ENCODE data around the gene EIF3A.
"Not testable (repeated sequence)": the region's sequence is repeated elsewhere in the genome, so short reads cannot be mapped to it uniquely, and the experiment has no call there.

The EIF3A gene

DNA sequence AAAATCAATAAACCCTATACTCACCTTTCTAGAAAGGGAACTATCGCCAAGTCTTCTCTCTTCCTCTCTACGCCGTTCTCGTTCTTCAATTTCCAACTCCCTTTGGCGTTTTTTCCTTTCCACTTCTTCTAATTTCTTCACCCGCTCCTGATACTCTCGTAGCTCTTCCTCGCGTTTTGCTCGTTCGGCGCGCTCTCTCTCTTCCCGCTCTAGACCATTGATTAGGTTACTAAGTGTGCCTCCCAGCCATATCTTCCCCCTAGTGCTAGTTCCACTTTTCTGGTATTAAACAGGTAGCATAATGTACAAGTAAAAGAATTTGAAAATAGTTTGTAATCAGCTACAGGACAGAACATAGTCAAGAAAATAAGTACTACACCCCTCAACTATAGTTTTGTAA, 30.8 kb downstream of the EIF3A start:
- DNase-seq: no peak

DNA sequence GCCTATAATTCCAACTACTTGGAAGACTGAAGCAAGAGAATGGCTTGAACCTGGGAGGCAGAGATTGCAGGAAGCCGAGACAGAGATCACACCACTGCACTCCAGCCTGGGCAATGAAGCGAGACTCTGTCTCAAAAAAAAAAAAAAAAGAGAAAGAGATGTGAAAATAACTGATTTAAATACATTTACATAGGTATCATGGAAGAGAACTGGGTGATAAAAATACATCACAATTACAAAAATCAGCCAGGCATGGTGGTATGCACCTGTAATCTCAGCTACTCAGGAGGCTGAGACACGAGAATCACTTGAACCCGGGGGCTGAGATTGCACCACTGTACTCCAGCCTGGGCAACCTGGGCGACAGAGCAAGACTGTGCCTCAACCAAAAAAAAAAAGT, 31.3 kb downstream of the EIF3A start:
- DNase-seq: no peak

DNA sequence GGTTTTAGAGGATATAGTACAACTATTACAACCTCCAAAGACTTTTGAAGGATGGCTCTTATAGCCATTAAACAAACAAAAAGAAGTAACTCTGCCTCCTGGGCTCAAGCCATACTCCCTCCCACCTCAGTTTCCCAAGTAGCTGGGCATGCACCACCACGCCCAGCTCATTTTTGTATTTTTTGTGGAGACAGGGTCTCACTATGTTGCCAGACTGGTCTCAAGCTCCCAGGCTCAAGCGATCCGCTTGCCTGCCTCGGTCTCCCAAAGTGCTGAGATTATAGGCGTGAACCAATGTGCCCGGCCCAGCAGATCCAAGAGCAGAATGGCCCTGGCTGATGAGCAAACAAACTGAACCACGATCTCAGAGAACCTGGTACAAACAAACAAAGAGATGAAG, 35.1 kb downstream of the EIF3A start:
- no peak for DNase-seq

DNA sequence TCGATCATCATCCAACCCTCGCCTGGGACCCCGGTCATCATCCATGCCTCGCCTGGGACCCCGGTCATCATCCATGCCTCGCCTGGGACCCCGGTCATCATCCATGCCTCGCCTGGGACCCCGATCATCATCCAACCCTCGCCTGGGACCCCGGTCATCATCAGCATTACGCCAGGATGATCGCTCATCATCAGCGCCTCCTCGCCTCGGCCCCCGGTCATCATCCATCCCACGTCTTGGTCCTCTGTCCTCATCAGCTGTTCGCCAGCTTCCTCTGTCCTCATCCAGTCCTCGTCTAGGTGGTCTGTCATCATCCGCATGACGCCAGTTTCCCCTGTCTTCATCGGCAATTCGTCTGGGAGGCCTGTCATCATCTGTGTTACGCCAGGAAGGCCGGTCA, 38.4 kb downstream of the EIF3A start:
- no peak for DNase-seq

DNA sequence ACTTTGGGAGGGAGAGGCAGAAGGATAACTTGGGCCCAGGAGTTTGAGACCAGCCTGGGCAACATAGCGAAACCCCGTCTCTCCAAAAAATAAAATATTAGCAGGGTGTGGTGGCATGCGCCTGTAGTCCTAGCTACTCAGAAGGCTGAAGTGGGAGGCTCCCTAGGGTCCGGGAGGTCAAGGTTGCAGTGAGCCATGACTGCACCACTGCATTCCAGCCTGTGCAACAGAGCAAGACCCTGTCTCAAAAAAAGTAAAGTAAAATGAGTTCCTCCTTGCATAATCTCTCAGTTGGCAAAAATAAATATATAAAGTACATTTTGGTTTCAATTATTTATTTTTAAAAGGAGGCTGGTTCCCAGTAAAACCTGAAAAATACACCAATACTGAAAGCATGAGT, 39.3 kb downstream of the EIF3A start:
- no peak for DNase-seq

DNA sequence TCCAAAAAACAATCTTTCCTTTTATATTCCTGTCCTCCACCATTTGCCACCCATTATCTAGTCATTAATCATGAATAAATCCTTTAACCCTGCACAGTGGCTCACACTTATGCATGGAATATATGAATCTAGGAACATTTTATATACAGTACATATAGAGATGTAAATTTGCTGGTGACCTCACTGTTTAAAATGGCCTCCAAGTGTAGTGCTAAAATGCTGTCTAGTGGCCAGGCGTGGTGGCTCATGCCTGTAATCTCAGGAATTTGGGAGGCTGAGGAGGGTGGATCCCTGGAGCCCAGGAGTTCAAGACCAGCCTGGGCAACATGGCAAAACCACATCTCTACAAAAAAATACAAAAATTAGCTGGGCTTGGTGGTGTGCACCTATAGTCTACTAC, 41.5 kb downstream of the EIF3A start:
- no peak for DNase-seq

DNA sequence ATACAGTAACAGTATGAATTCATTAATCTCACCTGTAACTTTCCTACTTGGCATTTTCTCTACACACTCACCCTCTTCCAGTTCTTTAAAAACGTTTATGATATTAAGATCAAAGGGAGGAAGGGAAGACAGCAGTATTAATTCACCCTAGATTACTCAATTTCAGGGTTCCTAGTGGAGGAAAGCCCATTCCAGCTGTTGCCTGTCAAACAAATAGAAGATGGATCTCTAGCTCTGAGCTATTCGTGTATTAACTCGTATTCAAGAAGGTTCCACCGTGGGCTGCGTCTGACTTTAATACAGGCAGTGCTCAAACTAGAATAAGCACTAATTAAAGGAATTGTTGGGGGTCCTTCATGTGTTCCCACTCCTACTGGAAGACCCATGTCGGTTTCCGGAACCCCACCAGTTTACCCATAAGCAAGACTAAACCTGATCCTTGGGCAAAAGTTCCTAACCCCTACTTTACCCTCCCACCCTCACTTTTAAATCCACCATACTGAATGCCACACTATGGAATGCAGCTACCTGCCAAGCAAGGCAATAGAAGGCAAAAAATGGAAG, 49.0 kb downstream of the EIF3A start:
- DNase-seq: no peak

DNA sequence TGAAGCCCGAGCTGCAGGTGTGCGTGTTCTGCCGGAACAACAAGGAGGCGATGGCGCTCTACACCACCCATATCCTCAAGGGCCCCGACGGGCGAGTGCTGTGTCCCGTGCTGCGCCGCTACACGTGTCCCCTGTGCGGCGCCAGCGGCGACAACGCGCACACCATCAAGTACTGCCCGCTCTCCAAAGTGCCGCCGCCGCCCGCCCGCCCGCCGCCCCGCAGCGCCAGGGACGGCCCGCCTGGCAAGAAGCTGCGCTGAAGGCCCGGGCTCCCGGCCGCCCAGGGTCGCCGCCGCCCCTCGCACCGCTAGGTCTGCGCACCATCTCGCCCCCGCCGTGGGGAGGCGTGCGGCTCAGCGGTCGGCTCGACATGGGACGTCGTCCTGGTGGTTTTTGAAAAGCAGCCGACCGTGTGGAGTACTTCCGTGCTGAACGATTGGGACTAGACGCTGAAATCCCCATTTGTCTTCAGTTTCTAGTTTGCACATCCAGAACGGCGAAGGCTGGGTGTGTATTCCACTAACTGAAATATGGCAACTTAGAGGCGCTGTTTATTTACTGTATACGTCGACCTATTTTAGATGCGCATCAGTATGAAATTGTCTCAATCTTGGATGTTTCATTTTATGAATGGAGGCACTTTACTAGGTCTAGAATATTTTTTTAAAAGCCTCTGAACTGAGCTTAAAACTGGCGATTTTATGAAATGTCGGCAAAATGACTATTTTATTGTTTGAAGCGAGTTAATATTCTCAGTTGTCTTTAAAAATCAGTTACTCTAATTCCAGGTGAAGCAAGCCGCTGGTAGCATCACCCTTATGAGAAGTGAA, 50.0 kb downstream of the EIF3A start:
- peak; percentile 77 for DNase-seq

DNA sequence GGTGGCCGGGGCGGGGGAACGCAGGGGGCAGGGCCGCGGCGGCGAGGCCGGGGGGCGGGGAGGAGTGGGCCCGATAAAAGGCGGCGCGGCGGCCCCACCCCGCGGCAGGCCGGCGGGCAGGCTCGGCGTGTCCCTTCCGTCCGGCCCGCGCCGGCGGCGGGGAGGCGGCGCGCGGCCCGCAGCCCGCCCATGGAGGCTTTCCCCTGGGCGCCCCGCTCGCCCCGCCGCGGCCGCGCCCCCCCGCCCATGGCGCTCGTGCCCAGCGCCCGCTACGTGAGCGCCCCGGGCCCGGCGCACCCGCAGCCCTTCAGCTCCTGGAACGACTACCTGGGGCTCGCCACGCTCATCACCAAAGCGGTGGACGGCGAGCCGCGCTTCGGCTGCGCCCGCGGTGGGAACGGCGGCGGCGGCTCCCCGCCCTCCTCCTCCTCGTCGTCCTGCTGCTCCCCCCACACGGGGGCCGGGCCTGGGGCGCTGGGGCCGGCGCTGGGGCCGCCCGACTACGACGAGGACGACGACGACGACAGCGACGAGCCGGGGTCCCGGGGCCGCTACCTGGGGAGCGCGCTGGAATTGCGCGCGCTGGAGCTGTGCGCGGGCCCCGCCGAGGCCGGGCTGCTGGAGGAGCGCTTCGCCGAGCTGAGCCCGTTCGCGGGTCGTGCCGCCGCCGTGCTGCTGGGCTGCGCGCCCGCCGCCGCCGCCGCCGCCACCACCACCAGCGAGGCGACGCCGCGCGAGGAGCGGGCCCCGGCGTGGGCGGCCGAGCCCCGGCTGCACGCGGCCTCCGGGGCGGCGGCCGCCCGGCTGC, 50.8 kb downstream of the EIF3A start, which contains the start of gene NANOS1:
Gene NANOS1, plus strand, starts transcription at position 102 of the 808 bp plus-strand sequence. Its CDS starts 88 bp downstream, at position 190.
- peak; percentile 67 for DNase-seq

DNA sequence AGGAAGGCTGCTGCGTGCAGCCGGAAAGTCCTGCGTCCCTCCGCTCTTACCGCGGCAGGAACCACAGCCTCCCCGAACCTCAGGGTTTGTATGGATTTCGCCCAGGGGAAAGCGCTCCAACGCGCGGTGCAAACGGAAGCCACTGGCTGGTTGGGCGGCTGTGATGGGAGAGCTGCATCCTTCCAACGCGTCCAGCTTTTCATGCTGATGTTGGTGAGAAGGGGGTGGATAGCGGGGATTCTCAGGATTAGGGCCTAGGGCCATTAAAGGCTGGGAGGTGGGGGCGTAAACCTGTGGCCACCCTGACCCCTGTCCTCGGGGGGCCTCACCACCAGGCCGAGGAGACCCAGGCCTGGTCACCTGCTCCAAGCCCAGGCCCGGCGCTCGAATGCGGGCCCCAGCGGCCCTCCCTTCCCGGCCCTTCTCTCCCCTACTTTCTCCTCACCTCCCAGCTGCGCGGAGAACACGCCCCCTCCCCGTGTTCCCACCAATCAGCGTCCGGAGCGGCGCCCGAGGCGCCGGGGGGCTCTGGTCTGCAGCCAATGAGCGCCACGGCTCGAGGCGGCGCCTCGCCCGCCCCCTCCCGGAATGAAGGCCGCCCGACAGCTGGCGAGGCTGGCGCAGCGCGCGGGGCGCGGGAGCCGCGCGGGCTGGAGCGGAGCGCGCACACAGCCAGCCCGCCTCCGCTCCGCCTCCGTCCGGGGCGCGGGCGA, 51.6 kb downstream of the EIF3A start:
- peak; percentile 98 for DNase-seq

DNA sequence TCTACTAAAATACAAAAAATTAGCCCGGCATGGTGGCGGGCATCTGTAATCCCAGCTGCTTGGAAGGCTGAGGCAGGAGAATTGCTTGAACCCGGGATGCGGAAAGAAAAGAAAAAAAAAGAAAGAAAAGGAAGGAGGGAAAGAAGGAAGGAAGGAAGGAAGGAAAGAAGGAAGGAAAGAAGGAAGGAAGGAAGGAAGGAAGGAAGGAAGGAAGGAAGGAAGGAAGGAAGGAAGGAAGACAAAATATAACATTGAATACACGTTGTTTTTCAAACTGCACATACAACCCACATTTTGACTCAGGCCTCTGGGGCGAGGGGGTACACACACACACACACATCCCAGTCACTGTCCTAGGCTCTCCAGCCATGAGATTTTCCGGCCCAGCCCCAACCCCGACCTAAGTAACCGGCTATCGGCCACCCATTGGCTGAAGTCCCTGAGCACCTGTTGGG, 52.1 kb downstream of the EIF3A start:
- not testable (repeated sequence) for DNase-seq

DNA sequence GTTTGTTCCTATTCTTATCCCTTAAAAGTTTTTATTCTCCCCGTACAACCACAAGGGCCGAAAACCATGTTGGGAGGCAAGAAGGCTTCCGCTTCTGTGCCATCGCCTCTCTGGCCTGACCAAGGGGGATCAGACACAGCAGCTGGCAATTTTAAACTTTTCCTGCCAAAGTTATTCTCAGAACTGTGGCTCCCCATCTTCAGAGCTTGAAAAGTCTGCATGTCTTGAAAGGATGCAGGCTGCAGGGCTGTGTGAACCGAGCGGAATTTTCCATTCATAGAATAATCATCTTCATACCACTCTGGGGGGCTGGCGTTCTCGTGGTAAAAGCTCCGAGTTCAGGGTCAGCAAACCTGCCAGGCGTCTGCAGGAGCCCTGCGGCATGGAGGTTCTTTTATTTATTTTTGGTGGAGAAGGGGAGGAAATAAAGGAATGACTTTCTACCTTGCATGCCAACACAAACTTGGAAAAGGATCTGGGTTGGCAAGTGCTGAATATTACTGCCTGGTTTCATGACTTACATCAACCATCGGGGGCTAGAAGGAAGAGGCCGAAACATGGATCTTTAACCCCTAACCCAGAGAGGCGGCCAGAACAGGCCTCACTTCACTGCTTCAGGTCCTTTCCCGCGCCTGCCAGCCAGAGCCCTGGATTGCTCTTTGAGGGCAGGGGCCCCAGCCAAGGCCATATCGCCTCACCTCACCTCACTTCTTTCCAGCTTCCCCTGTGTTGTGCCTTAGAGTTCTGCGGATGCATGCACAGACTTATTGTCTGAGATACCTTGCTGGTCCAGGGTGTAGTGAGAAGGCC, 54.1 kb downstream of the EIF3A start:
- no peak for DNase-seq

DNA sequence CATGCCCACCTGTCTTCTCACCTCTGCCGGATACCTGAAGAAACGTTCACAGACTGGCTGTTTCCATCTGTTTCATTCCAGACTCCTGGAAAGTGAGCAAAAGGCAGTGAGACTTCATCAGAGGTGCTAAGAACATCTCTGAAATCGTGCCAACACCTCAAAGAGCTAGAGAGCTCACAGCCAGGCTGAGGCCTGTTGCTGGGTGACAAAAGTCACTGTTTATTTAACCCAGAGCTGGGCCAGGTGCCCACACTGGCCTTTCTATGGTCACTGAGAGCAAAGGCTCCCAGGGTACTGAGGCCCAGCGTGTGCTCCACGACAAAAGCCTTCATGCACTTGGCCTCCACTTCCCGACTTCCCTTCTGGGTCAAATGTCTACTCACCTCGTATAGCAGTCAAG, 54.8 kb downstream of the EIF3A start:
- no peak for DNase-seq

DNA sequence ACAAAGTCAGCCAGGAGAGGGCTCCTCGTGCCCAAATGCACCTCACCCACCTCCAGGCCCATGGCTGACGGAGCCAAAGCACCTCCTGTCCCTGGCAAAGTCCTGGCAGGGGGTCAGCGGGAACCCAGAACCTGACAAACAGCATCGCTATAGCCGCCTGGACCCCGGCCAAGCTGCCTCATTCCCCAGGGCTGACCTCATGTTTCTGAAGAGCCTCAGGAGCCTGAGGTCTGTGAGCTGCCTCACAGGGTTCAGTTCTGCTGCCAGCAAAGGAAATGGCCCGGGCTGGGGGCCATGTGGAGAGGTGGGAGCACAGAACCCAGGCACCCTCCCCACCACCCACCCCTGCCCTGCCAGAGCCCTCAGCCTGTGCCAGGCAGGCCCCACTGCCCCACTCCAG, 55.3 kb downstream of the EIF3A start:
- DNase-seq: no peak

DNA sequence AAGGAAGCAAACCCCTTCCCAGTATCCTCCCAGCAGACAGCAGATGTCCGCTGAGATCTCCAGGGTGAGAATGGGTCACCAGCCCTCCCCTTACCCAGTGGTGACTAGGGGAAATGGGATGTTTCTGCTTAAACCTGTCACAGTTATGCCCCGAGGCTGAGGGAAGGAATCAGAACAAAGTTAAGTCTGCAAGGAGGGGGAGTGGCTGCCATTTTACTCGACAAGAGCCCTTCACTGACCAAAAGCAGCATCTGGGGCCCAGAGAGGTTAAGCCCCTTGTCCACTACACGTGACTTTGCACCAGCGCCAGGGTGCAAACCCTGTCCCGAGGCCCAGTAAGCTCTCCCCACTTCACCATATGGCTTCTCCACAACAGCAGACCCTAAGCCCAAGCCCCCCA, 55.7 kb downstream of the EIF3A start:
- no peak for DNase-seq

DNA sequence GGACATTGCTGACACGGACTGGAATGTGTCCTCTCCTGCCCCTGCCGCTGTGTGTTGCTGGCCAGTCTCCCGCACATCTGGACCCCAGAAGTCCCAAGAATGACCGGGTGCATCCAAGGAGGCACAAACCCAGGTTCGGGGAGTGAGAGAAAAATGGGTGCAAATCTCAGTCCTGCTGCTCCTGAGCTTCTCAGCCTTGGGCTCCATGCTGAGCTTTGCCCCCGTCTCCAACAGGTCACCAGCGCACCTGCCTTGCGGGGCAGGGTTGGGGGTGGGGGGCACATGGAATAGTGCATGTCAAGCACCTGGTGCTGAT, 57.1 kb downstream of the EIF3A start:
- no peak for DNase-seq

DNA sequence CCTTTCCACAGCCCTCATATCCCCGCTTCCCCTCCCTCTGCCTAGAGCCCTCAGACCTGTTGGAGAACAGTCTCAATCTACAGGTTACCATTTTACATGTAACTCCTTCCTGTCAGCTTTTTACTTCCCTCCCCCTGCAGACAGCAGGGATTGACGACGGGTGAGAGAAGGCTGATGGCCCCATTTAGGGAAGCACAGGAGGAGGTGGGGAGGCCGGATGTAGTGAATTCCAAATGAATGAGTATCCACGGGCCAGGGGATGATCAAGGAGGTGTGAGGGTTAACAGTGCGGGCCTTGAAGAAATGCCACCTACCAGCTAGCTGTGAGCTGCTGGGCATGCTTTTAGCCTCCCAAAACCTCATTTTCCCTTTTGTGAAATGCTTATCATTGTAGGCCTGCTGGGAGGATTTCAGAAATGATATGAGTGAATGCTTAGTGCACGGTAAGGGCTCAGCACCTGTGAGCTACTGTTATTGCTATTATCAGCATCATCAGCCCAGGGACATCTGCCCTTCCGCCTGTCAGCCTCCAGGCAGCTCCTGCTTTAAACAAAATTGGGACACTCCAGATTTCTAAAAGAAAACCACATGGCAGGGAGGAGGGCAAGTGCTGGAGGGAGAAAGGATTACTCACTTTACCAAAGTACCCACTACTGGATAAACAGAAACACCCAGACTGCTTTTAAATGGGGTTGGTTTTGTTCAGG, 57.6 kb downstream of the EIF3A start:
- DNase-seq: no peak

DNA sequence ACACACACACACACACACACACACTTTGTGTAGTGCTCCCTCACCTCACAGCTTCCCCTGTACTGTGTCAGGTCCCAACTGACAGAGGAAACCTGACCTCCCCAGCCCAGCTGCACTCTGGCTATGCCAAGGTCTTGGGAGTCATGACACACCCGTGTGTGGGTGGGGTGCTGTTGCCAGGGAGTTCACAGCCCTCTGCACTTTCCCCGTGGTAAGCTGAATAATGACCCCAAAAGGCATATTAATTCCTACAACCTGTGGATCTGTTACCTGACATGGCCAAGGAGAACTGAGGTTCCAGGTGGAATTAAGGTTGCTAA, 60.0 kb downstream of the EIF3A start:
- DNase-seq: no peak

DNA sequence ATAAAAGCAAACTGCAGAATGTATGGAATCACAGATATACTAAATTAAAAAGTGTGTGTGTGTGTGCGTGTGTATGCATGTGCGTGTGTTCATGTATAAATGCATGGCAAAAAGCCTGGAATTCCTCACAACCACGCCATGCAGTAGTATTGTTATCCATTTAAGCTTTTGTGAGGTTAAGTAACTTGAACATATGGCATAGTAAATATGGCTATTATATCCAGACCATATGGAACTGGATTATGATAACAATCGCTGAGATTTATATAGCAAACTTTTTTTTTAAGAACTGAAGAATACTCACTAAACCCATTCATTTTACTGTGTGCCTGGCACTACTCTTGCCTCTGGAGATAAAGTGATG, 73.4 kb downstream of the EIF3A start:
- no peak for DNase-seq

DNA sequence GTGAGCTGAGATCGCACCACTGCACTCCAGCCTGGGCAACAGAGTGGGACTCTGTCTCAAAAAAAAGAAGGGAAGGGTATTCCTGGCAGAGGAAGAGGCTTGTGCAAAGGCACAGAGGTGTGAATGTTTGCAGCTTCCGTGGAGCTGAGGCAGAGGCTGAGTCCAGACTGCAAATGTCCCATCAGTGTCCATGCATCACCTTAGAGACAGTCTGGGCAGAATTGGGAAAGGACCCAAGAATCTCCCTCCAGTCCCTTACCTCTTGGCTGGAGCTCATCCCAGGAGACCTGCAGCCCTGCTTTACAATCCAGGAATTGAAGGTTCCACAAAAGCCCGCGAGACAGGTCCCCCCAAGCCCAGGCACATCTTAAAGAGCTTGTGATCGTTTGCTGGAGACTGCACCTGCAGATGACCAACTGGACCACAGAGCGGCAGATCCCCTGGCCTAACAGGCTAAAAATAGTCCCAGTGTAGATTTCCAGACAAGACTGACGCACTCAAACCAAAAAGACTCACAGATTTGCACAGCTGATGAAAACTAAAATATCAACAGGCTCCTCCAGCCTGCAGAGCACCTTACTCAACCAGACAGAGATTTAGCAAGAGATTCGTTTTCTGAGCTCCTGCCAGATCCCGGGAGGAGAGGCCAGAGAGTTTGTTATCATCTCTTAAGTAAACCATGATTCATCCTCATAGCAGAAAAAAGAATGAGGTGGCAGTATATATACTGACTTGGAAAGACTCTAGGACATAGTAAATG, 74.0 kb downstream of the EIF3A start:
- DNase-seq: no peak

DNA sequence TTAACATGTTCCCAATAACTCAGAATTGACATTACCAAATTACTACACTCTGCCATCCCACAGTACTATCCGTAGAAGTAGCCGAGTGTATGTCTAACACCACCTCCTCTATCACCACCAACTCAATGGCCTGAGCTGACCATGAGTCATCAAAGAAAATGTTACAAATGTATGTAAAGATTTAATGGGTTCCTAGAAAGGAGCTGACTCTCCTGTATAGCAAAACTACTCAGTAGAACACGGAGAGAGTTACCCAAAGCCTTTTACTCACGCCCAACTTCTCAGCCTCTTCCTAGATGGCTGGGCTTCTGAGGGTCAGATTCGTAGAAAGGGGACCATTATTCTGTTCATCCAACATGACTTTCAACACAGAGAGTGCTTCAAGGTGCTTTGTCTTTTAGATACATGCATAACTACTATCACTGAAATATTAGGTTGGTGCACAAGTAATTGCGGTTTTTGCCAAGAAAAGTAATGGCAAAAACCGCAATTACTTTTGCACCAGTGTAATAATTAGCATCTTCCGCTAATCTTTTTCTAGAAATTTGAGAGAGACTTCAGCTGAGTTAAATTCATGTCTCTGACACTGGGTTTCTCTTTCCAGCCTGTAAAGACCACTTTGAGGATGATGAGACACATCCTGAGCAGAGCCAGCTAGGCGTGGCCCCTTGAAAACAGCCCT, 75.1 kb downstream of the EIF3A start:
- DNase-seq: no peak

Measured in NCI-H1436 (cell line).